SU-DHL-6 (cell line): Measurements from ENCODE around the gene DLX1.

Source experiments
- H2AFZ ChIP-seq: fragments of 200-600 bp; sonication (generic); 2 replicates; pipeline ENCODE4 v1.6.1; 2014; ENCODE audit warnings: low read depth, mild to moderate bottlenecking, moderate library complexity, mixed read lengths, antibody characterized with exemption, low read length; ENCODE audit not compliant: severe bottlenecking
- H3F3A ChIP-seq: fragments of 200-600 bp; shearing (Covaris generic); 2 replicates; pipeline ENCODE4 v1.6.0; 2016; ENCODE audit warnings: antibody characterized with exemption, mild to moderate bottlenecking; ENCODE audit not compliant: insufficient read depth
- H3K27ac ChIP-seq: fragments of 200-600 bp; sonication (generic); 2 replicates; pipeline ENCODE4 v1.5.1; 2016; ENCODE audit warnings: low read depth, mild to moderate bottlenecking, low read length, moderate library complexity, mixed read lengths
- H3K27me3 ChIP-seq: fragments of 200-600 bp; sonication (generic), shearing (Covaris generic); 2 replicates; pipeline ENCODE4 v1.6.0; 2014; ENCODE audit warnings: mild to moderate bottlenecking, low read length
- H3K36me3 ChIP-seq: fragments of 200-600 bp; sonication (generic); 2 replicates; pipeline ENCODE4 v1.6.1; 2014; ENCODE audit warnings: mild to moderate bottlenecking, low read length, mixed read lengths
- H3K4me2 ChIP-seq: fragments of 300-600, 200-600 bp; shearing (Covaris generic), sonication (generic); 2 replicates; pipeline ENCODE4 v1.6.0; 2014; ENCODE audit warnings: low read length, low read depth, mild to moderate bottlenecking; ENCODE audit not compliant: poor library complexity, severe bottlenecking
- H3K4me3 ChIP-seq: fragments of 200-600 bp; sonication (generic); 2 replicates; pipeline ENCODE4 v1.5.1; 2014; ENCODE audit warnings: antibody characterized with exemption, low read length, mild to moderate bottlenecking, mixed read lengths; ENCODE audit not compliant: insufficient read depth, poor library complexity, severe bottlenecking
- H3K79me2 ChIP-seq: fragments of 200-600 bp; sonication (generic); 2 replicates; pipeline ENCODE4 v1.6.1; 2014; ENCODE audit warnings: mild to moderate bottlenecking, low read length, moderate library complexity; ENCODE audit not compliant: insufficient read depth
- H3K9ac ChIP-seq: fragments of 200-600 bp; sonication (generic); 2 replicates; pipeline ENCODE4 v1.7.0; 2014; ENCODE audit warnings: mild to moderate bottlenecking, low read length
- H3K9me2 ChIP-seq: fragments of 200-600 bp; sonication (generic); replicated peaks from 2 replicates; pipeline ENCODE4 v1.6.1; 2014; ENCODE audit warnings: low read length; ENCODE audit not compliant: insufficient read depth
- H3K9me3 ChIP-seq: fragments of 200-600 bp; sonication (generic); 2 replicates; pipeline ENCODE4 v1.6.1; 2014; ENCODE audit warnings: low read length, mixed read lengths; ENCODE audit not compliant: insufficient read depth
- H4K20me1 ChIP-seq: fragments of 200-600 bp; sonication (generic); 2 replicates; pipeline ENCODE4 v1.6.1; 2014; ENCODE audit warnings: low read depth, mild to moderate bottlenecking, antibody characterized with exemption, low read length, moderate library complexity, mixed read lengths
- EZH2phosphoT487 ChIP-seq: fragments of 200-600 bp; sonication (generic), shearing (Covaris generic); conservative IDR thresholded peaks from 2 replicates; pipeline ENCODE4 v1.6.1; 2018; ENCODE audit warnings: mild to moderate bottlenecking, antibody characterized with exemption, low read length, moderate library complexity, mixed read lengths
- TF ChIP-seq, protein P1 (sequence below): fragments of 200-600 bp; sonication (generic); IDR thresholded peaks from one replicate; pipeline ENCODE4 v1.5.1; 2017; ENCODE audit warnings: antibody characterized with exemption, mild to moderate bottlenecking, low read length, moderate library complexity; ENCODE audit not compliant: insufficient read depth, poor library complexity, severe bottlenecking

DLX1 gene

DNA sequence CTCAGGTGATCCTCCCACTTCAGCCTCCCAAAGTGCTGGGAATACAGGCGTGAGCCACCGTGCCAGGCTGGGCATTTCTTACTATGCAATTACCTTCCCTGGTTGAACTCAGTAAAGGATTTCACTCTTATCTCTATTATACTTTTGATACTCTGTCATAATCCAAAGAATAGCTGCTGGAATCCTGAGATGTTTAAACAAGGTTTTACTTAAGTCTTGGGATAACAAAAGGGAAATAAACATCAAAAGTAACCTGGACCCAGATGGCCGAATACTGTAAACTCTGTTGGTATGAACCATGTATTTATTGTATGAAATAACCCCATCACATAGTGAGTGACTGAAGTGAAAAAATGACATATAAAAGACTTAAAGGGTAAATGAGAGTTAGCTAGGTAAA lies 29.3 kb downstream of the DLX1 start:
- Histone ChIP-seq H3K9me3 (no peaks in the 10 kb centered on the region), H3F3A (no peaks in the 10 kb centered on the region), H3K27ac (no peak overlapping the region), H3K9me2 (no peaks in the 10 kb centered on the region), H2AFZ (no peak overlapping the region), H3K27me3 (no peaks in the 10 kb centered on the region), H3K9ac (no peak overlapping the region), H4K20me1 (no peaks in the 10 kb centered on the region), H3K79me2 (no peaks in the 10 kb centered on the region), H3K36me3 (no peaks in the 10 kb centered on the region), H3K4me2 (no peak overlapping the region), H3K4me3 (no peak overlapping the region)
- TF ChIP-seq EZH2phosphoT487 = no peak
- TF ChIP-seq, protein P1, sequence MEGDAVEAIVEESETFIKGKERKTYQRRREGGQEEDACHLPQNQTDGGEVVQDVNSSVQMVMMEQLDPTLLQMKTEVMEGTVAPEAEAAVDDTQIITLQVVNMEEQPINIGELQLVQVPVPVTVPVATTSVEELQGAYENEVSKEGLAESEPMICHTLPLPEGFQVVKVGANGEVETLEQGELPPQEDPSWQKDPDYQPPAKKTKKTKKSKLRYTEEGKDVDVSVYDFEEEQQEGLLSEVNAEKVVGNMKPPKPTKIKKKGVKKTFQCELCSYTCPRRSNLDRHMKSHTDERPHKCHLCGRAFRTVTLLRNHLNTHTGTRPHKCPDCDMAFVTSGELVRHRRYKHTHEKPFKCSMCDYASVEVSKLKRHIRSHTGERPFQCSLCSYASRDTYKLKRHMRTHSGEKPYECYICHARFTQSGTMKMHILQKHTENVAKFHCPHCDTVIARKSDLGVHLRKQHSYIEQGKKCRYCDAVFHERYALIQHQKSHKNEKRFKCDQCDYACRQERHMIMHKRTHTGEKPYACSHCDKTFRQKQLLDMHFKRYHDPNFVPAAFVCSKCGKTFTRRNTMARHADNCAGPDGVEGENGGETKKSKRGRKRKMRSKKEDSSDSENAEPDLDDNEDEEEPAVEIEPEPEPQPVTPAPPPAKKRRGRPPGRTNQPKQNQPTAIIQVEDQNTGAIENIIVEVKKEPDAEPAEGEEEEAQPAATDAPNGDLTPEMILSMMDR = no peak

DNA sequence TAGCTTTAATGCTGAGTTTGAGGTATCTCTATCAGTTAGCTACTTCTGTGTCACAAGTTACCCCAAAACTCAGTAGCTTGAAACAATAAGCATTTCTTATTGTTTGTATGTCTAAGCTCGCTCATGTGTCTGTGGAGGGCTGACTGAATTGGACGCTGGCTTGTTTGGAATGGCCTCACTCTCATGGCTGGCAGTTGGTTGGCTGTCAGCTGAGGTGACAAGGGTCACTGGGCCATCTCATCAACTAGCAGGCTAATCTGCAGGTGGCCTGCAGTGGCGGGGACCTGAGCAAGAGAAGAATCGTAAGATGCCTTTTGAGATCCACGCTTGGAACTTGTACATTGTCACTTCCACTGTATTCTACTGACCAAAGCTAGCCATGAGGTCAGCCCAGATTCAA lies 30.8 kb downstream of the DLX1 start:
- Histone ChIP-seq H4K20me1 (no peaks in the 10 kb centered on the region), H2AFZ (no peak overlapping the region), H3F3A (no peaks in the 10 kb centered on the region), H3K27me3 (no peaks in the 10 kb centered on the region), H3K9me3 (no peaks in the 10 kb centered on the region), H3K27ac (no peak overlapping the region), H3K36me3 (no peaks in the 10 kb centered on the region), H3K79me2 (no peaks in the 10 kb centered on the region), H3K4me2 (no peak overlapping the region), H3K9me2 (no peaks in the 10 kb centered on the region), H3K4me3 (no peak overlapping the region), H3K9ac (no peak overlapping the region)
- TF ChIP-seq, protein P1 = no peak
- no peak for TF ChIP-seq EZH2phosphoT487

DNA sequence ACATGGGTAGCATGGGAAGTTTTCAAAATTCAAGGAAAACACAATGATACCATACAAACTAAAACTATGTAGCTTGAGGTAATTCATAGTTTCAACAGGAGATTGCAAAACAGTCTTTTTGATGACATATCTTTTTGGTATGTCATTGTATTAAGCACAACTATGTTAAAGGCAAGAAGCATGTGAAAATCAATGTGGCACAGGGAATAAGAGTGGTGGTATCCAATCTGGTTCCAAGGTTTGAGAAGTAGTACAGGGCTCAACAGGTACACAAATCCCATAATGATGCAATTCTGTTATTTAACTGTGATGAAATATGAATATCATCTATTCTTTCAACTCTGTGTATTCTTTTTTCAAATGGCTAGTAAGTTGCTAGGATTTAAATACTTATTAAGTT lies 33.8 kb downstream of the DLX1 start:
- Histone ChIP-seq H3K9me2 (no peaks in the 10 kb centered on the region), H3K4me3 (no peak overlapping the region), H3K4me2 (no peak overlapping the region), H3K27me3 (no peaks in the 10 kb centered on the region), H3K79me2 (no peaks in the 10 kb centered on the region), H3K27ac (no peak overlapping the region), H3K9me3 (no peaks in the 10 kb centered on the region), H3K36me3 (no peaks in the 10 kb centered on the region), H3K9ac (no peak overlapping the region), H4K20me1 (no peaks in the 10 kb centered on the region), H2AFZ (no peak overlapping the region), H3F3A (no peaks in the 10 kb centered on the region)
- TF ChIP-seq, protein P1 = no peak
- TF ChIP-seq EZH2phosphoT487 = no peak

DNA sequence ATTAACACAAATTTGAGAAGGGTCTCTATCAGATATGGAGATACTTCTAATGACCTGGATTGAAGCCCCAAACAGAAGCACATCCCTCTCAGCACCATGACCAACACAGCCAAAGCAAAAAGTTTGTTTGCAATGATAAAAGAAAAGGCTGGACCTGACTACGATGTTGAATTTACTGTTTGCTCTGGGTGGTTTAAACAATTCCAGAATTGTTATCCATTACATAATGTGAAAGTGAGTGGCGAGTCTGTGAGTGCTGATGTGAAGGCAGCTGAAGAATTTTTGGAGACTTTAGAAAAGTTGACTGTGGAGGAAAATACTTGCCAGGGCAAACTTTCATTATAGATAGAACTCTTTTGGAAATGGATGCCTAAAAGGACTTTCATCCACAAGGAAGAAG lies 34.8 kb downstream of the DLX1 start:
- Histone ChIP-seq H3K27ac (no peak overlapping the region), H2AFZ (no peak overlapping the region), H3K4me3 (no peak overlapping the region), H3F3A (no peaks in the 10 kb centered on the region), H3K9me3 (no peaks in the 10 kb centered on the region), H3K9me2 (no peaks in the 10 kb centered on the region), H3K36me3 (no peaks in the 10 kb centered on the region), H4K20me1 (no peaks in the 10 kb centered on the region), H3K4me2 (no peak overlapping the region), H3K27me3 (no peaks in the 10 kb centered on the region), H3K9ac (no peak overlapping the region), H3K79me2 (no peaks in the 10 kb centered on the region)
- TF ChIP-seq, protein P1 = no peak
- no peak for TF ChIP-seq EZH2phosphoT487
